Kidney tubule cell (primary cell): ENCODE results near the gene PNPLA5.
"Not testable (repeated sequence)": the region's sequence is repeated elsewhere in the genome, so short reads cannot be mapped to it uniquely, and the experiment has no call there.

ENCODE experiments used
- DNase-seq: peaks from one replicate; pipeline ENCODE4 v3.0.0-alpha.2; 2018; ENCODE audit warnings: low spot score

Gene PNPLA5

GRCh38 chr22:43881091-43882061 lies 10.4 kb downstream of the PNPLA5 start:
- no peak for DNase-seq

GRCh38 chr22:43880541-43880991 lies 11.2 kb downstream of the PNPLA5 start:
- DNase-seq = no peak

GRCh38 chr22:43879901-43880540 lies 11.8 kb downstream of the PNPLA5 start:
- DNase-seq = no peak

DNA sequence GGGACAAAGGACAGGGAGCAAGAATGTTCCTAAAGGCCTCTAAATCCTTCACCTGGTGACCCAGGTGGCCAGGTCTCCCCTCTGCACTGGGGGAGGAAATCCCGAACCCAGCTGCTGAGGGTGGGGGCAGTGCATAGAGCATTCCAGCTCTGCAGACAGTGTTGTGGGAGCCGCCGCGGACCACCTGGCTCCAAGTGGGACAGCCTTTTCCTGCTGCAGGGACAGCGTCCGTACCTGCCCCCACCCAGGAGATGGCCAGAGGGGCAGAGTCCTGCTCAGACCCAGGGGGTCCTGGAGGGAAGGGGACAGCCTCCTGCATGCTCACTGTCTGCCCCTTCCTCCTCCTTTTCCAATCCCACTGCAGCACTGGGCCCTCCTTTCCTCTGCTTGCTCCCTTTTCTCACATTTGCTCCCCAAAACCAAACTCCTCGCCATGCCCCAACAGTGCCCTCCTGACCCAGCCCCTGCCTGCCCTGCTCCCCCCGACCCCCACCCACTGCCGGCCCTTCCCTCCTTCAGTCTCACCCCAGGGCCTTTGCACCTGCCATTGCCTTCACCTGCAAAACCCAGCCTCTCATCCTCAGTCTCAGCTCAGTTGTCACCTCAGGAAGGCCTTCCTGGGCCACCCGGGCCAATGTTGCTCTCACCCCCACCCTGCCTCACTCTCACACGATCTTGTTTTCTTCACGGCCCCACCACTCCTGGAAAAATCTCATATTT lies 12.8 kb downstream of the PNPLA5 start:
- DNase-seq = no peak

GRCh38 chr22:43878079-43878795 lies 13.6 kb downstream of the PNPLA5 start:
- DNase-seq = no peak

- DNase-seq = no peak
These were observed 14.8 kb downstream of the PNPLA5 start for GRCh38 chr22:43876866-43877509.

DNA sequence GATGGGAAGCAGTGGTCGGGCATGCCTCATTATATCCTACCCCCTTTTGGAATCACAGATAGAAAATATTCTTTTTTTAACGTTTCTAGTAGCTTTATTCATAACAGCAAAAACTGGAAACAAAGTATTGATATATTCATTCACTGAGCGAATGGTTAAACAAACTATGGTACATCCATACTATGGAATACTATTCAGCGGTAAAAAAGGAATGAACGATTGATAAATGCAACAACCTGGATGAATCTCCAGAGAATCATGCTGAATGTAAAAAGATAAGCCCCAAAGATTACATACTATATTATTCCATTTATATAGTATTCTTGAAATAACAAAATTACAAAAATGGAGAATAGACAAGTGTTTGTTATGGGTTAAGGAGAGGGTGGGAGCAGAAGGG lies 22.0 kb downstream of the PNPLA5 start:
- DNase-seq = no peak

GRCh38 chr22:43869001-43869400 lies 22.8 kb downstream of the PNPLA5 start:
- DNase-seq = not testable (repeated sequence)

GRCh38 chr22:43867839-43868635 lies 23.8 kb downstream of the PNPLA5 start:
- DNase-seq = peak; percentile 51

DNA sequence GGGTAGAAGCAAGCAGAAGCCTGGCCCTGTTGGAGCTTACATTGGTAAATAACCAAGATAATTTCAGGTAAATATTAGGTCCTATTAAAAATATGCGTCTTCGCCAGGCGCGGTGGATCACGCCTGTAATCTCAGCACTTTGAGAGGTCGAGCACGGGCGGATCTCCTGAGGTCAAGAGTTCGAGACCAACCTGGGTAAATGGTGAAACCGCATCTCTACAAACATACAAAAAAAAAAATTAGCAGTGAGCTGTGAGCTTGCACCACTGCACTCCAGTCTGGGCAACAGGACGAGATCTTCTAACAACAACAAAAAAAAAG lies 29.0 kb downstream of the PNPLA5 start:
- DNase-seq = no peak

- DNase-seq = peak; percentile 5
These were observed 29.5 kb downstream of the PNPLA5 start, which contains the start of gene SULT4A1 for GRCh38 chr22:43862074-43862881. Gene SULT4A1 (minus strand): TSS chr22:43862513. CDS start chr22:43862382, 131 bp downstream.

DNA sequence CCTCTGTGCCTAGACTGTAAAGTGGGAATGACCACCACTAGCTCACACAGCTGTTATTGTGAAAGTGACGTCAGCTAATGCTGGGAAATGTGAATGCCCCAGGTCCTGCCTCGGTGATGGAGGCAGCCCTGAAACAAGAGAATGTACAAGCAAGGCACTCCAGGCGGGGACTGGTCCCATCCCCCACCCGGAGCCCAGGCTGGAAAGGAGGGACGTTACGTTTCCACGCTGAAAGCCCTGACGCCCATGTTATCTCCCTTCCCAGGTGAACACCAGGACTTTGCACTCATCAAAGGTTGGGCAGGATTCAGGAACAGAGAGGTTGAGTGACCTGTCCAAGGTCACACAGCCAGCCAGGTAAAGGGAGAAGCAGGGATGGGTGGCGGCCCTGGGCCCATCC lies 30.3 kb downstream of the PNPLA5 start:
- DNase-seq = no peak

DNA sequence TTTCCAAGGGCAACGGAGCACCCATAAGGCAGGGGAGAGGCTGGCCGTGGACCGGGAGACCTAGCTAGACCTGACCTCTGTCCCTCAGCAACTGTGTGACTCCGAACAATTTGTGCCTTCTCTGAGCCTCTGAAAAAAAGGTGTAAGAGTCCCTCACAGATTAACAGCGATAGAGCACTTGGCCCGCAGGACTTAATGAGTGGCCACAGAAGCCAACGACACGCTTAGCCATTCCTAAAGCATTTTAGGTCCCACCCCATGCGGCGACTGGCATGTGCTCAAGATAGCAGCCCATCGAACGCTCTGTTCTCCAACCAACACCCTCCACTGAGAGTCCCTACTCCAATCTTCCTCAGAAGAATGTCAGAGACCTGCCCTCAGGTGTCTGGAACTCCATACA lies 31.0 kb downstream of the PNPLA5 start:
- DNase-seq = no peak

- no peak for DNase-seq
These were observed 31.7 kb downstream of the PNPLA5 start for GRCh38 chr22:43860126-43860525.

DNA sequence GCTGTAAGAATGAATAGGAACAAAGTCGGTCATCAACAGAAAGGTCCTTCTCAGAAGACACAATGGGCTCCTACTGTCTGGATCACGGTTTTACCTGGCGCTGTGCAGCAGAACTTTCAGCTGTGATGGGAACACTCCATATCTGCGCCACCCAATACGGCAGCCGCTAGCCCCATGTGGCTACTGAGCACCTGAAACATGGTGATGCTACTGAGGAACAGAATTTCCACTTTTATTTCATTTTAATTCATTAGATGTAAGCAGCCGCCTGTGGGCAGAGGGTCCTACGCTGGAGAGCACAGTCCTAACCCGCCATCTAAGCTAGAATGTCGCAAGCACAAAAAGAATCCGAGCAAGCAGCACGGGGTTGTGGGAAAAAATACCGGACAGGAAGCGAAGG lies 32.2 kb downstream of the PNPLA5 start:
- DNase-seq = no peak

DNA sequence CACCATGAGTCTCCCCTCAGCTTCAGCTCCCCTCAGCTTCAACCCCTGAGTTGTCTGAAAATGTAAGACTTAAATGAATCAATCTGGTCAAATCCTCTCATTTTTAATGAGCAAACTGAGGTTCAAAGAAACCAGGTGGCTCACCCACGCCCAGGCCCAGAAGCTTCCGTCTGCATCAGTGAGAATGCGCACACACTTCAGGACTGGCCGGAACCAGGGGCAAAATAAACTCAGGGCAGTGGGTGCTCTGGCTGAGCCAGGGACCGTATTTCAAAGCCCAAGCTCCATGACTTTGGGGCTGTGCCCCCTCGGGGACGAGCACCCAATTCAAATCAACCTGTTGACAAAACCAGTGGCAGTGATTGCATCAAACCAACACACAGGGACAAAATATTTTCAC lies 32.6 kb downstream of the PNPLA5 start:
- DNase-seq = no peak

DNA sequence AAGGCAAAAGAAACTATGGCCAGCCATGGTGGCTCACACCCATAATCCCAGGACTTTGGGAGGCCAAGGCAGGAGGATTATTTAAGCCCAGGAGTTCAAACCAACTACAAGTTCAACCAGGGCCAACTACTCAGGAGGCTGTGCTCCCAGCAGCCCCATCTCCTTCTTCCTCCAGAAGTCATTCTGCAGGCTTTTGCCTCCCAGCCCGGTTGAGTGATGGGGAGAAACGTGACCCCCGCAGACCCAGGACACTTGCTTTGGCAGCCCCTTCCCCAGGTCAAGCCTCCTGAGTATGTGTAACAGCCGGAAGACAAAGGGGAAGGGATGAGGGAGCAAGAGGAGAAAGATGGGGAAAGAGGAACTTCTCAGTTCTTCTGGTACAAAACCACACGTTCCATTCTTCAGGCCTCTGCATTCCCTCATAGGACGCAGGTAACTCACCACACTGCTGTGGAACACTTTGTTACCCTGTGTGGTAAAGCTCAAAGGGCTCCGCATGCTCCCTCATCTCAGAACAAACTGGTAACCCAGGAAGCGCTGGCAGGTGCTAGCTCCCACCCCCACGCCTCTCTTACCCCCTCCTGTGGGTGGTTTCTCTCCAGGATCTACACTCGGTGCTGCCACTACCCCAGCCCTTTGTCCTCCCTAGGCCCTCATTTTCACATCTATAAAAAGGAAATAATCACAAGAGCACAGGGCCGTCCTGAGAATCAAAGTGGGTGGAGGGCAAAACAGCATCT lies 33.5 kb downstream of the PNPLA5 start:
- no peak for DNase-seq

- DNase-seq = no peak
These were observed 34.4 kb downstream of the PNPLA5 start for GRCh38 chr22:43857367-43857766.

- no peak for DNase-seq
These were observed 36.4 kb downstream of the PNPLA5 start for GRCh38 chr22:43855431-43855830.
